HEK293 (cell line): ENCODE data around the gene UBA1.

Source experiments
- CTCF ChIA-PET: fragments of 350-600 bp; formaldehyde crosslinking; extraction: SDS; loops from one replicate; lab custom pipeline; 2021; ENCODE audit warnings: antibody characterized with exemption; lab: Yijun Ruan, JAX
- POLR2A ChIA-PET: fragments of 300-600 bp; formaldehyde crosslinking; extraction: SDS; loops from one replicate; lab custom pipeline; 2020; ENCODE audit warnings: antibody characterized with exemption, inconsistent platforms; lab: Yijun Ruan, JAX
- H3K27ac ChIP-seq: fragments of 200-500 bp; sonication (Bioruptor generic); 2 replicates; pipeline ENCODE4 v1.5.1; 2014; ENCODE audit warnings: low read depth, low read length, control low read depth, inconsistent platforms; ENCODE audit errors: extremely low read depth
- H3K36me3 ChIP-seq, 2 experiments: fragments of 200-500 bp in 1 of 2; sonication (Bioruptor generic) in 1 of 2; 1 replicate in 1 of 2; 2 replicates in 1 of 2; pipeline ENCODE4 v1.5.1; 2014 to 2017; ENCODE audit warnings: inconsistent platforms in 2 of 2, low read length in 2 of 2; ENCODE audit not compliant: control insufficient read depth in 2 of 2, insufficient read depth in 1 of 2
- H3K4me1 ChIP-seq: fragments of 200-500 bp; sonication (Bioruptor generic); 2 replicates; pipeline ENCODE4 v1.5.1; 2014; ENCODE audit warnings: mild to moderate bottlenecking, low read length, inconsistent platforms; ENCODE audit not compliant: control insufficient read depth, insufficient read depth
- H3K4me3 ChIP-seq: 2 replicates; pipeline ENCODE4 v1.5.1; 2011; ENCODE audit warnings: low read depth, mild to moderate bottlenecking, control low read depth, low read length, moderate library complexity
- H3K9me3 ChIP-seq: fragments of 200-500 bp; sonication (Bioruptor generic); 2 replicates; pipeline ENCODE4 v1.5.1; 2014; ENCODE audit warnings: low read depth, low read length, inconsistent platforms; ENCODE audit not compliant: control insufficient read depth, insufficient read depth
- AEBP2 ChIP-seq: fragments of 450-650 bp; formaldehyde crosslinking; IDR thresholded peaks from 2 replicates; pipeline ENCODE4 v1.5.1; 2016; ENCODE audit warnings: missing biosample characterization, missing genetic modification characterization, borderline replicate concordance
- GFI1B ChIP-seq: fragments of 450-650 bp; formaldehyde crosslinking; IDR thresholded peaks from 2 replicates; pipeline ENCODE4 v1.5.1; 2016; ENCODE audit warnings: missing biosample characterization, missing genetic modification characterization
- KLF10 ChIP-seq: fragments of 450-650 bp; IDR thresholded peaks from 2 replicates; pipeline ENCODE4 v1.5.1; 2018; ENCODE audit warnings: missing biosample characterization, mild to moderate bottlenecking, missing genetic modification characterization
- MYNN ChIP-seq: fragments of 450-650 bp; formaldehyde crosslinking; IDR thresholded peaks from 2 replicates; pipeline ENCODE4 v1.5.1; 2016; ENCODE audit warnings: missing biosample characterization, missing genetic modification characterization, borderline replicate concordance
- TCF7L2 ChIP-seq: IDR thresholded peaks from 2 replicates; pipeline ENCODE4 v1.6.1; 2011; ENCODE audit warnings: low read depth, mild to moderate bottlenecking, inconsistent platforms, low read length, moderate library complexity, borderline replicate concordance
- WT1 ChIP-seq: fragments of 450-650 bp; formaldehyde crosslinking; IDR thresholded peaks from 2 replicates; pipeline ENCODE4 v1.5.1; 2016; ENCODE audit warnings: missing biosample characterization, missing genetic modification characterization
- ZBTB17 ChIP-seq: fragments of 450-650 bp; formaldehyde crosslinking; IDR thresholded peaks from 2 replicates; pipeline ENCODE4 v1.5.1; 2016; ENCODE audit warnings: missing biosample characterization, missing genetic modification characterization
- ZBTB21 ChIP-seq: fragments of 450-650 bp; formaldehyde crosslinking; IDR thresholded peaks from 2 replicates; pipeline ENCODE4 v1.5.1; 2017; ENCODE audit warnings: missing biosample characterization, missing genetic modification characterization
- ZBTB44 ChIP-seq: fragments of 450-650 bp; IDR thresholded peaks from 2 replicates; pipeline ENCODE4 v1.5.1; 2018; ENCODE audit warnings: missing biosample characterization, mild to moderate bottlenecking, missing genetic modification characterization
- ZBTB48 ChIP-seq: fragments of 450-650 bp; formaldehyde crosslinking; IDR thresholded peaks from 2 replicates; pipeline ENCODE4 v1.5.1; 2016; ENCODE audit warnings: missing biosample characterization, missing genetic modification characterization
- ZNF138 ChIP-seq: fragments of 450-650 bp; formaldehyde crosslinking; IDR thresholded peaks from 2 replicates; pipeline ENCODE4 v1.5.1; 2016; ENCODE audit warnings: missing biosample characterization, missing genetic modification characterization, borderline replicate concordance
- ZNF155 ChIP-seq: fragments of 450-650 bp; formaldehyde crosslinking; IDR thresholded peaks from 2 replicates; pipeline ENCODE4 v1.5.1; 2016; ENCODE audit warnings: missing biosample characterization, missing genetic modification characterization
- ZNF16 ChIP-seq: fragments of 450-650 bp; formaldehyde crosslinking; IDR thresholded peaks from 2 replicates; pipeline ENCODE4 v1.5.1; 2016; ENCODE audit warnings: low read depth, missing biosample characterization, missing genetic modification characterization
- ZNF266 ChIP-seq: fragments of 450-650 bp; formaldehyde crosslinking; IDR thresholded peaks from 2 replicates; pipeline ENCODE4 v1.5.1; 2016; ENCODE audit warnings: missing biosample characterization, missing genetic modification characterization, low read depth
- ZNF621 ChIP-seq: fragments of 450-650 bp; formaldehyde crosslinking; IDR thresholded peaks from 2 replicates; pipeline ENCODE4 v1.5.1; 2017; ENCODE audit warnings: missing biosample characterization, missing genetic modification characterization
- ZNF624 ChIP-seq: fragments of 450-650 bp; formaldehyde crosslinking; IDR thresholded peaks from 2 replicates; pipeline ENCODE4 v1.5.1; 2017; ENCODE audit warnings: missing biosample characterization, missing genetic modification characterization
- ZNF768 ChIP-seq: fragments of 450-650 bp; formaldehyde crosslinking; IDR thresholded peaks from 2 replicates; pipeline ENCODE4 v1.5.1; 2018; ENCODE audit warnings: missing biosample characterization, mild to moderate bottlenecking, missing genetic modification characterization
- ZNF776 ChIP-seq: fragments of 450-650 bp; formaldehyde crosslinking; IDR thresholded peaks from 2 replicates; pipeline ENCODE4 v1.5.0; 2017; ENCODE audit warnings: missing biosample characterization, missing genetic modification characterization, borderline replicate concordance
- ZNF777 ChIP-seq: fragments of 450-650 bp; formaldehyde crosslinking; IDR thresholded peaks from 2 replicates; pipeline ENCODE4 v1.5.1; 2017; ENCODE audit warnings: missing biosample characterization, missing genetic modification characterization, borderline replicate concordance
- TF ChIP-seq, protein P1 (sequence below): fragments of 450-650 bp; formaldehyde crosslinking; IDR thresholded peaks from 2 replicates; pipeline ENCODE4 v1.5.1; 2016; ENCODE audit warnings: missing biosample characterization, missing genetic modification characterization
- TF ChIP-seq, protein P2 (sequence below): fragments of 450-650 bp; formaldehyde crosslinking; IDR thresholded peaks from 2 replicates; pipeline ENCODE4 v1.5.1; 2016; ENCODE audit warnings: missing biosample characterization, missing genetic modification characterization
- TF ChIP-seq, protein P3 (sequence below): fragments of 450-650 bp; formaldehyde crosslinking; IDR thresholded peaks from 2 replicates; pipeline ENCODE4 v1.5.1; 2016; ENCODE audit warnings: missing biosample characterization, missing genetic modification characterization

The UBA1 gene

GRCh38 chrX:47198026-47198686 lies 4.5 kb downstream of the UBA1 start (continued):
- TF ChIP-seq ZBTB21 (tag by site-specific recombination) (no peak), KLF10 (tag by site-specific recombination) (no peak)
- TF ChIP-seq, all 188 proteins: peak for 0

GRCh38 chrX:47198687-47199080 lies 5.1 kb downstream of the UBA1 start:
- TF ChIP-seq ZNF266 (tag by site-specific recombination) (no peak), ZBTB44 (tag by site-specific recombination) (no peak), ZBTB17 (no peak), WT1 (tag by site-specific recombination) (no peak), ZBTB48 (no peak)
- TF ChIP-seq, protein P1, sequence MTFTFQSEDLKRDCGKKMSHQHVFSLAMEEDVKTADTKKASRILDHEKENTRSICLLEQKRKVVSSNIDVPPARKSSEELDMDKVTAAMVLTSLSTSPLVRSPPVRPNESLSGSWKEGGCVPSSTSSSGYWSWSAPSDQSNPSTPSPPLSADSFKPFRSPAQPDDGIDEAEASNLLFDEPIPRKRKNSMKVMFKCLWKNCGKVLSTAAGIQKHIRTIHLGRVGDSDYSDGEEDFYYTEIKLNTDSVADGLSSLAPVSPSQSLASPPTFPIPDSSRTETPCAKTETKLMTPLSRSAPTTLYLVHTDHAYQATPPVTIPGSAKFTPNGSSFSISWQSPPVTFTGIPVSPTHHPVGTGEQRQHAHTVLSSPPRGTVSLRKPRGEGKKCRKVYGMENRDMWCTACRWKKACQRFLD (tag by site-specific recombination): no peak
- POLR2A ChIA-PET: interaction anchor here (1.4 kb wide), 1 partner anchor 19 kb away, joined by 3 read pairs; the partner anchor contains the start of gene CDK16
- H3K27ac ChIP-seq: no peak overlapping the region
- no peak overlapping the region for H3K4me3 ChIP-seq
- CTCF ChIA-PET: interaction anchor here (0.6 kb wide), 1 partner anchor 171 kb away, joined by 3 read pairs; the partner anchor contains the start of gene ZNF157
- H3K9me3 ChIP-seq: no peaks in the 10 kb centered on the region
- peaks cover 10% of the 10 kb centered on the region; the same call in 1 of the 2 replicates for H3K4me1 ChIP-seq
- H3K36me3 ChIP-seq: peaks cover 42 to 87% of the 10 kb centered on the region in 2 experiments

- Histone ChIP-seq H3K4me1 (peaks cover 10% of the 10 kb centered on the region; the same call in 1 of the 2 replicates), H3K9me3 (no peaks in the 10 kb centered on the region), H3K27ac (no peak overlapping the region), H3K36me3 (peaks cover 47 to 93% of the 10 kb centered on the region in 2 experiments), H3K4me3 (no peak overlapping the region)
- POLR2A ChIA-PET: interaction anchor here (0.6 to 1.4 kb wide), 2 partner anchors 19 to 39 kb away, joined by 3 to 6 read pairs; partner anchors contain the start of gene CDK16
- CTCF ChIA-PET: no interaction called here
- no peak for TF ChIP-seq ZNF138
- TF ChIP-seq ZNF16 (tag by site-specific recombination): no peak
- no peak for TF ChIP-seq ZNF624 (tag by site-specific recombination)
- TF ChIP-seq ZNF768 (tag by site-specific recombination): no peak
- TF ChIP-seq, protein P2, sequence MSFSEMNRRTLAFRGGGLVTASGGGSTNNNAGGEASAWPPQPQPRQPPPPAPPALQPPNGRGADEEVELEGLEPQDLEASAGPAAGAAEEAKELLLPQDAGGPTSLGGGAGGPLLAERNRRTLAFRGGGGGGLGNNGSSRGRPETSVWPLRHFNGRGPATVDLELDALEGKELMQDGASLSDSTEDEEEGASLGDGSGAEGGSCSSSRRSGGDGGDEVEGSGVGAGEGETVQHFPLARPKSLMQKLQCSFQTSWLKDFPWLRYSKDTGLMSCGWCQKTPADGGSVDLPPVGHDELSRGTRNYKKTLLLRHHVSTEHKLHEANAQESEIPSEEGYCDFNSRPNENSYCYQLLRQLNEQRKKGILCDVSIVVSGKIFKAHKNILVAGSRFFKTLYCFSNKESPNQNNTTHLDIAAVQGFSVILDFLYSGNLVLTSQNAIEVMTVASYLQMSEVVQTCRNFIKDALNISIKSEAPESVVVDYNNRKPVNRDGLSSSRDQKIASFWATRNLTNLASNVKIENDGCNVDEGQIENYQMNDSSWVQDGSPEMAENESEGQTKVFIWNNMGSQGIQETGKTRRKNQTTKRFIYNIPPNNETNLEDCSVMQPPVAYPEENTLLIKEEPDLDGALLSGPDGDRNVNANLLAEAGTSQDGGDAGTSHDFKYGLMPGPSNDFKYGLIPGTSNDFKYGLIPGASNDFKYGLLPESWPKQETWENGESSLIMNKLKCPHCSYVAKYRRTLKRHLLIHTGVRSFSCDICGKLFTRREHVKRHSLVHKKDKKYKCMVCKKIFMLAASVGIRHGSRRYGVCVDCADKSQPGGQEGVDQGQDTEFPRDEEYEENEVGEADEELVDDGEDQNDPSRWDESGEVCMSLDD (tag by site-specific recombination): no peak
- TF ChIP-seq GFI1B (tag by site-specific recombination): no peak
- TF ChIP-seq AEBP2: no peak
- TF ChIP-seq ZNF621 (tag by site-specific recombination): no peak
- TF ChIP-seq ZNF155: no peak
- TF ChIP-seq ZNF777 (tag by site-specific recombination): no peak
- TF ChIP-seq TCF7L2: no peak
- TF ChIP-seq, protein P3, sequence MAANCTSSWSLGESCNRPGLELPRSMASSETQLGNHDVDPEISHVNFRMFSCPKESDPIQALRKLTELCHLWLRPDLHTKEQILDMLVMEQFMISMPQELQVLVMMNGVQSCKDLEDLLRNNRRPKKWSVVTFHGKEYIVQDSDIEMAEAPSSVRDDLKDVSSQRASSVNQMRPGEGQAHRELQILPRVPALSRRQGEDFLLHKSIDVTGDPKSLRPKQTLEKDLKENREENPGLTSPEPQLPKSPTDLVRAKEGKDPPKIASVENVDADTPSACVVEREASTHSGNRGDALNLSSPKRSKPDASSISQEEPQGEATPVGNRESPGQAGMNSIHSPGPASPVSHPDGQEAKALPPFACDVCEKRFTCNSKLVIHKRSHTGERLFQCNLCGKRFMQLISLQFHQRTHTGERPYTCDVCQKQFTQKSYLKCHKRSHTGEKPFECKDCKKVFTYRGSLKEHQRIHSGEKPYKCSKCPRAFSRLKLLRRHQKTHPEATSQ (tag by site-specific recombination): no peak
- TF ChIP-seq MYNN (tag by site-specific recombination): no peak
- TF ChIP-seq ZNF776 (tag by site-specific recombination): no peak
Observed at GRCh38 chrX:47199286-47199685, 5.7 kb downstream of the UBA1 start.
